GM19324 (cell line): ENCODE data around the gene PCAT7.
"Not testable (repeated sequence)": the region's sequence is repeated elsewhere in the genome, so short reads cannot be mapped to it uniquely, and the experiment has no call there.

Experiments
- ATAC-seq: cut with Tn5 transposase; IDR thresholded peaks from one replicate; pipeline ENCODE4 v1.9.1; 2021; ENCODE audit warnings: mild to moderate bottlenecking, moderate library complexity; ENCODE audit not compliant: unreplicated experiment, low FRiP score

Gene PCAT7

GRCh38 chr9:94554439-94555331, at the start of gene PCAT7:
PCAT7 (plus strand) TSS chr9:94555083.
- no peak for ATAC-seq

GRCh38 chr9:94506370-94506769, 48.5 kb upstream of the PCAT7 start:
- ATAC-seq: not testable (repeated sequence)

- no peak for ATAC-seq
These were observed 47.2 kb upstream of the PCAT7 start for GRCh38 chr9:94507531-94508258.

- no peak for ATAC-seq
These were observed 43.5 kb upstream of the PCAT7 start for GRCh38 chr9:94511134-94511954.

GRCh38 chr9:94511955-94512265, 43.0 kb upstream of the PCAT7 start:
- ATAC-seq: no peak

GRCh38 chr9:94514722-94515121, 40.2 kb upstream of the PCAT7 start:
- no peak for ATAC-seq

- ATAC-seq: no peak
These were observed 37.6 kb upstream of the PCAT7 start for GRCh38 chr9:94517254-94517653.

- no peak for ATAC-seq
These were observed 29.4 kb upstream of the PCAT7 start for GRCh38 chr9:94525396-94526035.

- ATAC-seq: no peak
These were observed 28.6 kb upstream of the PCAT7 start for GRCh38 chr9:94526271-94526670.

- ATAC-seq: no peak
These were observed 27.9 kb upstream of the PCAT7 start for GRCh38 chr9:94526951-94527350.

GRCh38 chr9:94528886-94529285, 26.0 kb upstream of the PCAT7 start:
- no peak for ATAC-seq

- no peak for ATAC-seq
These were observed 21.7 kb upstream of the PCAT7 start for GRCh38 chr9:94533155-94533554.

- no peak for ATAC-seq
These were observed 21.3 kb upstream of the PCAT7 start for GRCh38 chr9:94533601-94534000.

- no peak for ATAC-seq
These were observed 20.0 kb upstream of the PCAT7 start for GRCh38 chr9:94534901-94535300.

- no peak for ATAC-seq
These were observed 16.0 kb upstream of the PCAT7 start for GRCh38 chr9:94538908-94539307.

GRCh38 chr9:94544335-94544734, 10.5 kb upstream of the PCAT7 start:
- not testable (repeated sequence) for ATAC-seq

GRCh38 chr9:94545940-94546339, 8.9 kb upstream of the PCAT7 start:
- no peak for ATAC-seq

- ATAC-seq: no peak
These were observed 1.6 kb upstream of the PCAT7 start for GRCh38 chr9:94553029-94553938.

- ATAC-seq: no peak
These were observed 825 bp upstream of the PCAT7 start for GRCh38 chr9:94554078-94554438.

GRCh38 chr9:94557376-94557775, 2.5 kb downstream of the PCAT7 start:
- no peak for ATAC-seq
